ENCODE measurements around the gene TPRA1. TPM values are rescaled to one million over a fixed set of nuclear protein-coding genes. Genes with fewer than 3 reads are reported as not detected.

The TPRA1 gene
- polyA plus RNA-seq, 1 experiment, result 20.6 TPM

DNA sequence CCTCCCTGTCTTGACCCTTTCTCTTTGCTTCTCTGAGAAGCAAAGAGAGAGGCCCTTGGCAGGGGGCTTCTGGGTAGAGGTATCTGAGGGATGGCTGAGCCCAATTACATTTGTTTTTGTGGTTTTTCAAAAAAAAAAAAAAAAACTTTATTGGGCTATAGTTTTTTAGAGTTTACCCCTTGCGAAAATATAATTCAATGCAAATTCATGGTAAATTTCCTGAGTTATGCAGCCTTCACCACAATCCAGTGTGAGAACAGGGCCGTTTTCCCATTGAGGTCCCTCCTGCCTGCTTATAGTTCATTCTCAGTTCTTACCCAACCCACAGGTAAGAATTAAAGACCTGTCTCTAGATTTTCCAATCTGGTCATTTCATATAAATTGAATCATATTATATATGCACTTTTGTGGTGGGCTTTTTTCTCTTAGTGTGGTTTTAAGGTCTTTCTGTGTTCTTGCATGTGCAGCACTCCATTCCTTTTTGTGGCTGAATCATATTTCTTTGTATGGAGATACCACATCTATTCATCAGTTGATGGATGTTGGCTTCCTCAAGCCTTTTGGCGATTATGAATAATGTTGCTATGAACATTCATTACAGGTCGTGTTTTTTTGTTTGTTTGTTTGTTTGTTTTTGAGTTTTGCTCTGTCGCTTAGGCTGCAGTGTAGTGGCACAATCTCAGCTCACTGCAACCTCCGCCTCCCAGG lies 10.4 kb upstream of the TPRA1 start:
- Histone ChIP-seq H3K9me3 (ENCODE audit: control insufficient read depth, insufficient read depth, low read length) (no peaks in the 10 kb centered on the region), H3K27me3 (ENCODE audit: control insufficient read depth, insufficient read depth, low read length) (no peaks in the 10 kb centered on the region), H3K27ac (ENCODE audit: low read depth, low read length) (no peak overlapping the region), H3K4me3 (ENCODE audit: low read depth, low read length) (no peak overlapping the region)
- no peak for DNase-seq (ENCODE audit: low read depth, low spot score)
- POLR2A ChIA-PET, result no interaction called here
- CTCF ChIA-PET, result interaction anchor here (0.6 kb wide), 1 partner anchor 947 kb away, joined by 3 read pairs; no protein-coding TSS in a partner anchor
- no peak for TF ChIP-seq CTCF (IDR thresholded peaks at IDR 0.05; ENCODE audit: low read depth, low read length)

DNA sequence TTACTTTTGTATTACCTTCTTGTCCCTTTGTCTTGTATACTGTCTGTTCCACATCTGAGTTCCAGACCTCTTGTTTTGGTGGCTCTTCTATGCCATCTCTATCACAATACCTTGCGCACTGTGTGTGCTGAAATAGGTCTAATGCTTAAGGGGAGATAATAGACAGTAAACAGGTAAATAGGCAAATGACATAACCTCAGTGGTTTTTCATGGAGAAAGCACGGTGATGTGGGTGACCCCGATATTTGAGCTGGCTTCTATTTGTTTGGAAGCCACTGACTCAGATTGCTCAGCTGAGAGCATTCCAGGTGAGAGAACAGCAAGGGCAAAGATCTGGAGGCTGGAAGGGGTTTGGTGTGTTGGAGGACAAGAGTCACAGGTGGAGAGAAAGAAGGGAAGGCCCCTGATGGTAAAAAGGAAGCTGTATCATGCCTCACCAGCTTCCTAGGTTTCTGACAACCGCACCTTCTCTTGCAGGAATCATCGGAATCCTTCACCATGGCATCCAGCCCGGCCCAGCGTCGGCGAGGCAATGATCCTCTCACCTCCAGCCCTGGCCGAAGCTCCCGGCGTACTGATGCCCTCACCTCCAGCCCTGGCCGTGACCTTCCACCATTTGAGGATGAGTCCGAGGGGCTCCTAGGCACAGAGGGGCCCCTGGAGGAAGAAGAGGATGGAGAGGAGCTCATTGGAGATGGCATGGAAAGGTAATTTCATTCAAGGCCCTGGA lies 8.5 kb upstream of the TPRA1 start:
- Histone ChIP-seq H3K27ac (ENCODE audit: low read depth, low read length) (no peak overlapping the region), H3K4me3 (ENCODE audit: low read depth, low read length) (peak overlapping the region; percentile 67), H3K27me3 (ENCODE audit: control insufficient read depth, insufficient read depth, low read length) (no peaks in the 10 kb centered on the region), H3K9me3 (ENCODE audit: control insufficient read depth, insufficient read depth, low read length) (no peaks in the 10 kb centered on the region)
- no peak for TF ChIP-seq CTCF (IDR thresholded peaks at IDR 0.05; ENCODE audit: low read depth, low read length)
- POLR2A ChIA-PET, result interaction anchor here (0.7 kb wide), 1 partner anchor 398 kb away, joined by 4 read pairs; no protein-coding TSS in a partner anchor
- CTCF ChIA-PET, result interaction anchor here (0.9 to 3.2 kb wide), 2 partner anchors 24 to 52 kb away, joined by 5 to 16 read pairs; no protein-coding TSS in a partner anchor
- no peak for DNase-seq (ENCODE audit: low read depth, low spot score)

DNA sequence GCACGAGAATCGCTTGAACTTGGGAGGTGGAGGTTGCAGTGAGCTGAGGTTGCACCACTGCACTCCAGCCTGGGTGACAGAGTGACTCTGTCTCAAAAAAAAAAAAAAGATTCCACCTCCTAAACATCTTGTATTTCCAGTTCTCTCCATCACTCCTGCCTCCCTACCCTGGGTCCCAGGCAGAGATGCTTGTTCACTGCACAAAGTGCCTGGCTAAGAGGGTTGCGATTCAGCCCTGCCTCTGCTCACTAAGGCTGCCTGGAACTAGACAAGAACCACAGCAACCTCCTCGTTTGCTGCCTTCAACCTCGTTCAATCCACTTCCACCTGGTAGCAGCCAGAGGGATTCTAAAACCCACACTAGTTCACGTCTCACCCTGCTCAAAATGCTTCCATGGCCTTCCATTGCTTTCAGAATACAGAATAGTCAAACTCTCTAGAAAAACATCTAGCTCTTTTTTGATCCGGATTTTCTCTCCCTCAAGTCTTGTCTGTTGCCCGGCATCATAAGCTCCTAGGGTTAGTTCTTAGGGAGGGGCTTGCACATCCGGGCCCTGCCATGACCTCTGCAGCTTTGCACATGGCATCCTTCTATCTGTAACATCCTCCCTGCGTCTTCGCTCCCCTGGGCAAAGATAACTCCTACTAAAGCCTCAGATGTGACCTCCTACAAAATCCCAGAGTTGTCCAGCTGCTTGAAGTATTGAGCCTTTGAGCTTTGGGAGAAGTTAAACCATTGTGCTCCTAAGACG lies 6.7 kb upstream of the TPRA1 start:
- no peak for TF ChIP-seq CTCF (IDR thresholded peaks at IDR 0.05; ENCODE audit: low read depth, low read length)
- no peak overlapping the region for H3K4me3 ChIP-seq (ENCODE audit: low read depth, low read length)
- no peaks in the 10 kb centered on the region for H3K9me3 ChIP-seq (ENCODE audit: control insufficient read depth, insufficient read depth, low read length)
- H3K27me3 ChIP-seq (ENCODE audit: control insufficient read depth, insufficient read depth, low read length), result no peaks in the 10 kb centered on the region
- no peak for DNase-seq (ENCODE audit: low read depth, low spot score)
- H3K27ac ChIP-seq (ENCODE audit: low read depth, low read length), result no peak overlapping the region
- CTCF ChIA-PET, result interaction anchor here (0.7 to 3.2 kb wide), 2 partner anchors 22 to 273 kb away, joined by 5 to 16 read pairs; no protein-coding TSS in a partner anchor
- POLR2A ChIA-PET, result interaction anchor here (1.2 kb wide), 1 partner anchor 8 kb away, joined by 4 read pairs; no protein-coding TSS in a partner anchor

DNA sequence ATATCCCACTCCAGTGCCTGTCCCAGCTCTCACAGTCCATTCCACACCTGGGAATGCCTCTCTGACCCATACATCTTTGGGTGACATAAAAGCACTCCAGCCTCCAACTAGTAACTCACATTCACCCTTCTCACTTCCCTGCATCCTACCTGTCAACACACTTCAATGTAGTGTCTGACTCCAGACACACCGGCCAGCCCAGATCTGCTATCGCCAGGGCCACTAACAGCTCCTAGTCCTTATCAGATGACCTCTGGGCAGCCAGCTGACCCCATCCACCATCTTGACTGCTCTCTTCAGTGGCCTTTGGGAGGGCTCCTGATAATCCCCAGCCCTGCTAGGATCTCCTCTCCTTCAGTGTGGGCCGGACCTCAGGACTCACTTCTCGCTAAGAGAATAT lies 4.8 kb upstream of the TPRA1 start:
- ChIA-PET POLR2A (no interaction called here), CTCF (interaction anchor here (1.8 kb wide), 1 partner anchor 20 kb away, joined by 5 read pairs; no protein-coding TSS in a partner anchor)
- H3K27ac ChIP-seq (ENCODE audit: low read depth, low read length), result no peak overlapping the region
- no peak overlapping the region for H3K4me3 ChIP-seq (ENCODE audit: low read depth, low read length)
- no peak for TF ChIP-seq CTCF (IDR thresholded peaks at IDR 0.05; ENCODE audit: low read depth, low read length)
- DNase-seq (ENCODE audit: low read depth, low spot score), result no peak
- no peaks in the 10 kb centered on the region for H3K27me3 ChIP-seq (ENCODE audit: control insufficient read depth, insufficient read depth, low read length)
- H3K9me3 ChIP-seq (ENCODE audit: control insufficient read depth, insufficient read depth, low read length), result no peaks in the 10 kb centered on the region
